Panc1 (cell line): ENCODE data around the gene SLC25A31. TPM values are rescaled to one million over a fixed set of nuclear protein-coding genes. Genes with fewer than 3 reads are reported as not detected.

Source experiments
- ATAC-seq: fragments of 200-7000 bp; cut with Tn5 transposase; 2 replicates; pipeline ENCODE4 v1.9.1; 2020; ENCODE audit warnings: mild to moderate bottlenecking, moderate library complexity
- BruUV-seq: library from RNA; stranded (reverse); fragments of 400-500 nt; replicated peaks from 2 replicates; lab custom pipeline; 2021; lab: Mats Ljungman, UMichigan
- CTCF ChIA-PET: fragments of 300-600 bp; sonication (Branson Sonifier 250); formaldehyde crosslinking; loops from one replicate; lab custom pipeline; 2022; ENCODE audit warnings: antibody characterized with exemption; lab: Charles Lee
- POLR2A ChIA-PET: fragments of 300-600 bp; sonication (Branson Sonifier 250); formaldehyde crosslinking; loops from one replicate; lab custom pipeline; 2022; ENCODE audit warnings: antibody characterized with exemption; lab: Charles Lee
- DNase-seq: peaks from one replicate; pipeline ENCODE4 v3.0.0-alpha.2; 2010; ENCODE audit warnings: low read depth, low spot score
- H3K27ac ChIP-seq: 2 replicates; pipeline ENCODE4 v1.5.1; 2011; ENCODE audit warnings: mild to moderate bottlenecking, low read length, inconsistent platforms
- H3K27me3 ChIP-seq: fragments of 200-500 bp; sonication (Bioruptor generic); 2 replicates; pipeline ENCODE4 v1.6.0; 2014; ENCODE audit warnings: low read length, inconsistent platforms; ENCODE audit not compliant: control insufficient read depth, insufficient read depth
- H3K36me3 ChIP-seq: fragments of 200-500 bp; sonication (Bioruptor generic); 2 replicates; pipeline ENCODE4 v1.5.1; 2014; ENCODE audit warnings: inconsistent platforms, mild to moderate bottlenecking, low read length, moderate library complexity; ENCODE audit not compliant: control insufficient read depth, insufficient read depth
- H3K4me1 ChIP-seq: 2 replicates; pipeline ENCODE4 v1.5.1; 2011; ENCODE audit warnings: inconsistent platforms, mild to moderate bottlenecking, low read length, moderate library complexity; ENCODE audit not compliant: control insufficient read depth, insufficient read depth
- H3K4me3 ChIP-seq, 2 experiments: 2 replicates each; pipeline ENCODE4 v1.5.1; 2011 to 2012; ENCODE audit warnings: low read depth in 2 of 2, low read length in 2 of 2, mild to moderate bottlenecking in 2 of 2, inconsistent platforms in 1 of 2, moderate library complexity in 1 of 2
- H3K9me3 ChIP-seq: fragments of 200-500 bp; sonication (Bioruptor generic); 2 replicates; pipeline ENCODE4 v1.5.1; 2014; ENCODE audit warnings: low read depth, mild to moderate bottlenecking, inconsistent platforms, low read length, moderate library complexity; ENCODE audit not compliant: control insufficient read depth, insufficient read depth
- POLR2AphosphoS5 ChIP-seq: IDR thresholded peaks from 2 replicates; pipeline ENCODE4 v1.6.1; 2012; ENCODE audit warnings: mild to moderate bottlenecking, low read depth, low read length, moderate library complexity
- SIN3A ChIP-seq: IDR thresholded peaks from 2 replicates; pipeline ENCODE4 v1.6.1; 2012; ENCODE audit warnings: low read depth, mild to moderate bottlenecking, low read length, moderate library complexity, borderline replicate concordance; ENCODE audit not compliant: insufficient read depth
- TCF7L2 ChIP-seq: IDR thresholded peaks from 2 replicates; pipeline ENCODE4 v1.6.1; 2011; ENCODE audit warnings: mild to moderate bottlenecking, low read depth, low read length, inconsistent platforms
- in situ Hi-C: cut with HindIII; loops from 2 replicates; pipeline ENCODE4 v1.10.0; 2016; ENCODE audit warnings: low sequenced_read_pairs, low pct_unique_long_range_greater_than_20kb
- intact Hi-C: fragments of 100-400 bp; cut with micrococcal nuclease; formaldehyde crosslinking; loops from one replicate; pipeline ENCODE4 v1.10.0; 2022; ENCODE audit not compliant: unreplicated experiment
- total RNA-seq: library from RNA; stranded (reverse); gene quantifications from one replicate; pipeline ENCODE4 v1.2.1, GENCODE V29; 2021; ENCODE audit not compliant: unreplicated experiment
- TF ChIP-seq, protein P1 (sequence below): fragments of 450-650 bp; IDR thresholded peaks from 2 replicates; pipeline ENCODE4 v1.5.1; 2017; ENCODE audit warnings: mild to moderate bottlenecking
- TF ChIP-seq, protein P2 (sequence below), 2 experiments: IDR thresholded peaks; 2 replicates each; pipeline ENCODE4 v1.6.1; 2011 to 2012; ENCODE audit warnings: low read depth in 2 of 2, control low read depth in 1 of 2, low read length in 1 of 2, mild to moderate bottlenecking in 1 of 2, moderate library complexity in 1 of 2; ENCODE audit not compliant: insufficient read depth in 1 of 2

Gene SLC25A31
- total RNA-seq, 1 experiment from 2014 or later = not detected

DNA sequence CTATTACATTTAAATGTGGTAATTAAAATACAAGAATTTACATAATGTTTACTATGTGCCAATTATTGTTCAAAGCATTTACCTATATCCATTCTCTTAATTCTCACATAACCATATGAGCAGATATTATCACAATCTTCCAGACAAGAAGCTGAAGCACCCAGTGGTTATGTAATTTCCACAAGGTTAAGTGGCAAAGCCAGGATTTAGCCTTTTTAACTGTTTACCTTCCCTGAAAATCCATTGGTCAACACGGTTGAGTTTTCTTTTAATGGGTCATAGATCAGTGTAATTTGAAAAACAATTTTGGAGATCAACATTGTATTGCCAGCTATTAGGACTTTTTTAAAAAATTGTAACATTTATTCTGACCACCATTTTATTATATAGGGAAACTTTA is 63.3 kb downstream of the SLC25A31 start:
- Histone ChIP-seq H3K36me3 (no peaks in the 10 kb centered on the region), H3K27me3 (no peaks in the 10 kb centered on the region), H3K27ac (no peak overlapping the region), H3K9me3 (no peaks in the 10 kb centered on the region), H3K4me3 (no peak overlapping the region), H3K4me1 (no peaks in the 10 kb centered on the region)
- POLR2A ChIA-PET = no interaction called here
- no peak for DNase-seq
- in situ Hi-C loops = no loop called here
- no TSS peak for BruUV-seq
- TF ChIP-seq, protein P1, sequence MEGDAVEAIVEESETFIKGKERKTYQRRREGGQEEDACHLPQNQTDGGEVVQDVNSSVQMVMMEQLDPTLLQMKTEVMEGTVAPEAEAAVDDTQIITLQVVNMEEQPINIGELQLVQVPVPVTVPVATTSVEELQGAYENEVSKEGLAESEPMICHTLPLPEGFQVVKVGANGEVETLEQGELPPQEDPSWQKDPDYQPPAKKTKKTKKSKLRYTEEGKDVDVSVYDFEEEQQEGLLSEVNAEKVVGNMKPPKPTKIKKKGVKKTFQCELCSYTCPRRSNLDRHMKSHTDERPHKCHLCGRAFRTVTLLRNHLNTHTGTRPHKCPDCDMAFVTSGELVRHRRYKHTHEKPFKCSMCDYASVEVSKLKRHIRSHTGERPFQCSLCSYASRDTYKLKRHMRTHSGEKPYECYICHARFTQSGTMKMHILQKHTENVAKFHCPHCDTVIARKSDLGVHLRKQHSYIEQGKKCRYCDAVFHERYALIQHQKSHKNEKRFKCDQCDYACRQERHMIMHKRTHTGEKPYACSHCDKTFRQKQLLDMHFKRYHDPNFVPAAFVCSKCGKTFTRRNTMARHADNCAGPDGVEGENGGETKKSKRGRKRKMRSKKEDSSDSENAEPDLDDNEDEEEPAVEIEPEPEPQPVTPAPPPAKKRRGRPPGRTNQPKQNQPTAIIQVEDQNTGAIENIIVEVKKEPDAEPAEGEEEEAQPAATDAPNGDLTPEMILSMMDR = no peak
- TF ChIP-seq, protein P2, sequence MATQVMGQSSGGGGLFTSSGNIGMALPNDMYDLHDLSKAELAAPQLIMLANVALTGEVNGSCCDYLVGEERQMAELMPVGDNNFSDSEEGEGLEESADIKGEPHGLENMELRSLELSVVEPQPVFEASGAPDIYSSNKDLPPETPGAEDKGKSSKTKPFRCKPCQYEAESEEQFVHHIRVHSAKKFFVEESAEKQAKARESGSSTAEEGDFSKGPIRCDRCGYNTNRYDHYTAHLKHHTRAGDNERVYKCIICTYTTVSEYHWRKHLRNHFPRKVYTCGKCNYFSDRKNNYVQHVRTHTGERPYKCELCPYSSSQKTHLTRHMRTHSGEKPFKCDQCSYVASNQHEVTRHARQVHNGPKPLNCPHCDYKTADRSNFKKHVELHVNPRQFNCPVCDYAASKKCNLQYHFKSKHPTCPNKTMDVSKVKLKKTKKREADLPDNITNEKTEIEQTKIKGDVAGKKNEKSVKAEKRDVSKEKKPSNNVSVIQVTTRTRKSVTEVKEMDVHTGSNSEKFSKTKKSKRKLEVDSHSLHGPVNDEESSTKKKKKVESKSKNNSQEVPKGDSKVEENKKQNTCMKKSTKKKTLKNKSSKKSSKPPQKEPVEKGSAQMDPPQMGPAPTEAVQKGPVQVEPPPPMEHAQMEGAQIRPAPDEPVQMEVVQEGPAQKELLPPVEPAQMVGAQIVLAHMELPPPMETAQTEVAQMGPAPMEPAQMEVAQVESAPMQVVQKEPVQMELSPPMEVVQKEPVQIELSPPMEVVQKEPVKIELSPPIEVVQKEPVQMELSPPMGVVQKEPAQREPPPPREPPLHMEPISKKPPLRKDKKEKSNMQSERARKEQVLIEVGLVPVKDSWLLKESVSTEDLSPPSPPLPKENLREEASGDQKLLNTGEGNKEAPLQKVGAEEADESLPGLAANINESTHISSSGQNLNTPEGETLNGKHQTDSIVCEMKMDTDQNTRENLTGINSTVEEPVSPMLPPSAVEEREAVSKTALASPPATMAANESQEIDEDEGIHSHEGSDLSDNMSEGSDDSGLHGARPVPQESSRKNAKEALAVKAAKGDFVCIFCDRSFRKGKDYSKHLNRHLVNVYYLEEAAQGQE (IDR thresholded peaks at IDR 0.05; ENCODE audit: insufficient read depth in 1 of 2, low read depth in 2 of 2, low read length in 1 of 2) = no peak
- no peak for TF ChIP-seq SIN3A
- TF ChIP-seq POLR2AphosphoS5 = no peak
- TF ChIP-seq TCF7L2 = no peak
- CTCF ChIA-PET = no interaction called here
- intact Hi-C loops = no loop called here
- no peak for ATAC-seq

DNA sequence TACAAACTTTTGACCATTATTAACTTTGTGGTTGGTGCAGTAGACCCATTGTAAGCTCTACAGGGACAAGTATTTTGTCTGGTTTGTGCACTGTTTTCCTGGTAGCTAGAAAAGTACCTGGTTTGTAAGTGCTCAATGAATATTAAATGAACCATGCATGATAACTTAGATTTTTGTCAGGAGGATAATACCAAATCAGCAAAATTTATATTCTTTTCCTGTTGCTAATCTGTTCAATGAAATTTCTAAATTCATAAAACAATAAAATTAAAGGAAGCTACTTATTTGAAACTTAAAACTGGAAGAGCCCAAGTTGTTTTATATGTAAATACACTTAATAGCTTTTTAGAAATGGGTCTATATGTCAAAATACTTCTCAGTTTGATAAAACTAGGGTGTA is 69.5 kb downstream of the SLC25A31 start:
- no peaks in the 10 kb centered on the region for H3K9me3 ChIP-seq
- peaks cover 3% of the 10 kb centered on the region for H3K36me3 ChIP-seq
- no peak for ATAC-seq
- TF ChIP-seq, protein P2 (IDR thresholded peaks at IDR 0.05; ENCODE audit: insufficient read depth in 1 of 2, low read depth in 2 of 2, low read length in 1 of 2) = no peak
- TF ChIP-seq TCF7L2 = no peak
- TF ChIP-seq, protein P1 = no peak
- no peak for TF ChIP-seq SIN3A
- no peak for TF ChIP-seq POLR2AphosphoS5
- intact Hi-C loops (no loop called here), in situ Hi-C loops (no loop called here)
- BruUV-seq = no TSS peak
- POLR2A ChIA-PET = no interaction called here
- no peak for DNase-seq
- H3K27ac ChIP-seq = no peak overlapping the region
- CTCF ChIA-PET = no interaction called here
- H3K4me1 ChIP-seq = no peaks in the 10 kb centered on the region
- no peak overlapping the region for H3K4me3 ChIP-seq
- H3K27me3 ChIP-seq = no peaks in the 10 kb centered on the region
